GM12878 (cell line): ENCODE results near the gene PPP1R17. TPM values are rescaled to one million over a fixed set of nuclear protein-coding genes. Genes with fewer than 3 reads are reported as not detected.

ENCODE experiments used
- ATAC-seq: fragments of 200-7000 bp; cut with Tn5 transposase; 3 replicates; pipeline ENCODE4 v1.9.1; 2020; ENCODE audit warnings: mild to moderate bottlenecking, moderate library complexity
- BruUV-seq: library from RNA; stranded (reverse); fragments of 400-500 nt; replicated peaks from 2 replicates; lab custom pipeline; 2021; lab: Mats Ljungman, UMichigan
- CTCF ChIA-PET: fragments of 300-600 bp; sonication (Branson Sonifier 250); formaldehyde crosslinking; extraction: SDS; loops from one replicate; lab custom pipeline; 2021; ENCODE audit warnings: inconsistent platforms; lab: Yijun Ruan, JAX
- POLR2A ChIA-PET: fragments of 350-600 bp; formaldehyde crosslinking; extraction: SDS; loops from one replicate; lab custom pipeline; 2021; ENCODE audit warnings: inconsistent platforms; lab: Charles Lee
- RAD21 ChIA-PET: fragments of 300-600 bp; sonication (Branson Sonifier 250); formaldehyde crosslinking; loops from one replicate; lab custom pipeline; 2023; ENCODE audit warnings: antibody characterized with exemption; ENCODE audit not compliant: unreplicated experiment; lab: Charles Lee
- SMC1A ChIA-PET: fragments of 300-600 bp; sonication (Branson Sonifier 250); formaldehyde crosslinking; loops from one replicate; lab custom pipeline; 2023; ENCODE audit not compliant: unreplicated experiment, uncharacterized antibody; lab: Charles Lee
- DNase-seq: peaks from one replicate; pipeline ENCODE4 v3.0.0-alpha.2; 2011; ENCODE audit warnings: low read depth, low spot score
- FAIRE-seq: peaks from 3 replicates; lab custom pipeline; 2011; peaks lifted over from hg19 to GRCh38; lab: Jason Lieb, UNC
- H2AFZ ChIP-seq: 2 replicates; pipeline ENCODE4 v1.6.0; 2011; ENCODE audit warnings: low read depth, low read length, control low read depth; ENCODE audit not compliant: control insufficient read depth
- H3K27ac ChIP-seq: 2 replicates; pipeline ENCODE4 v1.5.1; 2011; ENCODE audit warnings: control low read depth; ENCODE audit not compliant: control insufficient read depth, insufficient read depth
- H3K27me3 ChIP-seq, 2 experiments: replicated peaks in 1 of 2; 2 replicates each; pipeline versions ENCODE4 v1.6.0 to v1.6.1; 2011; ENCODE audit warnings: low read length in 1 of 2; ENCODE audit not compliant: control insufficient read depth in 2 of 2, insufficient read depth in 2 of 2
- H3K36me3 ChIP-seq, 2 experiments: 2 replicates each; pipeline ENCODE4 v1.5.1; 2011; ENCODE audit warnings: low read length in 1 of 2; ENCODE audit not compliant: control insufficient read depth in 2 of 2, insufficient read depth in 2 of 2
- H3K4me1 ChIP-seq: 2 replicates; pipeline ENCODE4 v1.6.1; 2011; ENCODE audit warnings: mild to moderate bottlenecking, low read length, moderate library complexity, mixed read lengths; ENCODE audit not compliant: control insufficient read depth, insufficient read depth
- H3K4me2 ChIP-seq: 2 replicates; pipeline ENCODE4 v1.6.0; 2011; ENCODE audit warnings: control low read depth; ENCODE audit not compliant: control insufficient read depth, insufficient read depth
- H3K4me3 ChIP-seq: fragments of 200-600 bp; sonication (generic); 2 replicates; pipeline ENCODE4 v1.5.1; 2016
- H3K79me2 ChIP-seq: 2 replicates; pipeline ENCODE4 v1.6.0; 2011; ENCODE audit warnings: low read length; ENCODE audit not compliant: control insufficient read depth, insufficient read depth
- H3K9ac ChIP-seq: 2 replicates; pipeline ENCODE4 v1.8.0; 2011; ENCODE audit warnings: low read length, control low read depth, mixed read lengths; ENCODE audit not compliant: control insufficient read depth, insufficient read depth
- H3K9me3 ChIP-seq: replicated peaks from 3 replicates; pipeline ENCODE4 v1.5.1; 2011; ENCODE audit warnings: mild to moderate bottlenecking, low read length; ENCODE audit not compliant: control insufficient read depth, insufficient read depth
- H4K20me1 ChIP-seq: 2 replicates; pipeline ENCODE4 v1.6.0; 2011; ENCODE audit not compliant: control insufficient read depth, insufficient read depth
- CEBPZ ChIP-seq: fragments of 150-350 bp; IDR thresholded peaks from 2 replicates; pipeline ENCODE4 v1.6.1; 2016; ENCODE audit warnings: low read depth, low read length
- RAD51 ChIP-seq: fragments of 450-650 bp; IDR thresholded peaks from 2 replicates; pipeline ENCODE4 v1.6.1; 2016; ENCODE audit warnings: moderate library complexity, mild to moderate bottlenecking, inconsistent platforms
- SPI1 ChIP-seq: IDR thresholded peaks from 2 replicates; pipeline ENCODE4 v1.6.1; 2011; ENCODE audit warnings: low read depth, mild to moderate bottlenecking, low read length, moderate library complexity, borderline replicate concordance; ENCODE audit not compliant: insufficient read depth
- TARDBP ChIP-seq: IDR thresholded peaks from 2 replicates; pipeline ENCODE4 v1.6.1; 2016; ENCODE audit warnings: borderline replicate concordance
- WGBS: methylation state at CpG from one replicate; pipeline ENCODE4 v1.1.6; 2016; ENCODE audit warnings: low lambda C conversion rate; ENCODE audit not compliant: insufficient replicate concordance, insufficient coverage; ENCODE audit errors: missing lambda C conversion rate; 5-methylcytosine and 5-hydroxymethylcytosine counted together
- in situ Hi-C: fragments of 300-500 bp; cut with MboI; formaldehyde crosslinking; loops from 9 replicates; pipeline ENCODE4 v1.14.3; 2018; ENCODE audit warnings: mixed read lengths
- intact Hi-C: fragments of 100-400 bp; cut with micrococcal nuclease; formaldehyde crosslinking; loops from one replicate; pipeline ENCODE4 v1.14.2; 2022; ENCODE audit not compliant: unreplicated experiment
- polyA plus RNA-seq, 11 experiments: library from polyadenylated mRNA; depleted of rRNA in 4 of 11; unstranded in 6 of 11; stranded (reverse) in 5 of 11; fragments of >200 nt; fragmentation: Nextera tagmentation in 4 of 11; fragmentation: Illumina TruSeq in 1 of 11; extraction: Ambion mirVana in 4 of 11; extraction: Trizol in 1 of 11; gene quantifications; 1 replicate in 1 of 11; 2 replicates in 10 of 11; pipeline versions ENCODE4 v1.2.1 to v1.2.3, GENCODE V29; 2011 to 2016; ENCODE audit warnings: inconsistent platforms in 2 of 11, missing spikeins in 2 of 11, low read depth in 1 of 11
- total RNA-seq, 4 experiments: library from RNA; depleted of rRNA in 3 of 4; stranded (reverse); fragments of >200 nt in 3 of 4; fragmentation: Illumina TruSeq in 1 of 4; extraction: Trizol in 1 of 4; gene quantifications; 2 replicates each; pipeline versions ENCODE4 v1.2.1 to v1.2.3, GENCODE V29; 2013 to 2021
- TF ChIP-seq, protein P1 (sequence below): IDR thresholded peaks from 2 replicates; pipeline ENCODE4 v1.6.1; 2011; ENCODE audit warnings: low read depth, mild to moderate bottlenecking, low read length, moderate library complexity, borderline replicate concordance; ENCODE audit errors: extremely low read depth
- TF ChIP-seq, protein P2 (sequence below), 3 experiments: IDR thresholded peaks in 2 of 3; conservative IDR thresholded peaks in 1 of 3; 2 replicates each; pipeline ENCODE4 v1.5.1; 2011; ENCODE audit warnings: low read depth in 3 of 3, low read length in 3 of 3, mild to moderate bottlenecking in 3 of 3, control low read depth in 2 of 3, moderate library complexity in 2 of 3, inconsistent platforms in 1 of 3, mixed read lengths in 1 of 3; ENCODE audit not compliant: control insufficient read depth in 2 of 3, insufficient read depth in 1 of 3; ENCODE audit errors: extremely low read depth in 1 of 3
- TF ChIP-seq, protein P3 (sequence below): IDR thresholded peaks from 2 replicates; pipeline ENCODE4 v1.6.1; 2012; ENCODE audit warnings: improper control_type of control experiment, low read depth, low read length; ENCODE audit not compliant: insufficient replicate concordance

The PPP1R17 gene
- total and polyA plus RNA-seq, 10 of the 15 experiments (the other 5 are each of a cell fraction or from before 2014, with no cell fraction given): 0.05 to 0.28 (median 0.19) TPM; not detected in 7

GRCh38 chr7:31699050-31699449, 12.0 kb downstream of the PPP1R17 start:
- Histone ChIP-seq H3K9ac (no peak overlapping the region), H4K20me1 (no peaks in the 10 kb centered on the region), H3K27ac (no peak overlapping the region), H3K36me3 (no peaks in the 10 kb centered on the region), H2AFZ (no peak overlapping the region), H3K4me2 (no peak overlapping the region), H3K27me3 (no peaks in the 10 kb centered on the region; a peak in 2 of 4 replicates), H3K4me1 (no peaks in the 10 kb centered on the region), H3K9me3 (no peaks in the 10 kb centered on the region), H3K79me2 (no peaks in the 10 kb centered on the region), H3K4me3 (no peak overlapping the region)
- intact Hi-C loops (no loop called here), in situ Hi-C loops (no loop called here)
- DNase-seq (no peak), FAIRE-seq (no peak), ATAC-seq (peak; percentile 55)
- no TSS peak for BruUV-seq
- CTCF ChIA-PET: interaction anchor here (1.4 kb wide), 1 partner anchor 36 kb away, joined by 5 read pairs; no protein-coding TSS in a partner anchor
- WGBS: 31% methylated on average over 2 of the region's 2 CpGs
- SMC1A ChIA-PET: interaction anchor here (3.0 to 4.6 kb wide), 2 partner anchors 8 to 10 kb away, joined by 18 to 80 read pairs; no protein-coding TSS in a partner anchor
- RAD21 ChIA-PET: interaction anchor here (0.9 kb wide), 1 partner anchor 10 kb away, joined by 3 read pairs; no protein-coding TSS in a partner anchor
- POLR2A ChIA-PET: no interaction called here
- TF ChIP-seq, protein P1, sequence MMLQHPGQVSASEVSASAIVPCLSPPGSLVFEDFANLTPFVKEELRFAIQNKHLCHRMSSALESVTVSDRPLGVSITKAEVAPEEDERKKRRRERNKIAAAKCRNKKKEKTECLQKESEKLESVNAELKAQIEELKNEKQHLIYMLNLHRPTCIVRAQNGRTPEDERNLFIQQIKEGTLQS: no peak
- TF ChIP-seq SPI1 (peak; percentile 69), TARDBP (no peak), CEBPZ (no peak), RAD51 (no peak)
- TF ChIP-seq, protein P2, sequence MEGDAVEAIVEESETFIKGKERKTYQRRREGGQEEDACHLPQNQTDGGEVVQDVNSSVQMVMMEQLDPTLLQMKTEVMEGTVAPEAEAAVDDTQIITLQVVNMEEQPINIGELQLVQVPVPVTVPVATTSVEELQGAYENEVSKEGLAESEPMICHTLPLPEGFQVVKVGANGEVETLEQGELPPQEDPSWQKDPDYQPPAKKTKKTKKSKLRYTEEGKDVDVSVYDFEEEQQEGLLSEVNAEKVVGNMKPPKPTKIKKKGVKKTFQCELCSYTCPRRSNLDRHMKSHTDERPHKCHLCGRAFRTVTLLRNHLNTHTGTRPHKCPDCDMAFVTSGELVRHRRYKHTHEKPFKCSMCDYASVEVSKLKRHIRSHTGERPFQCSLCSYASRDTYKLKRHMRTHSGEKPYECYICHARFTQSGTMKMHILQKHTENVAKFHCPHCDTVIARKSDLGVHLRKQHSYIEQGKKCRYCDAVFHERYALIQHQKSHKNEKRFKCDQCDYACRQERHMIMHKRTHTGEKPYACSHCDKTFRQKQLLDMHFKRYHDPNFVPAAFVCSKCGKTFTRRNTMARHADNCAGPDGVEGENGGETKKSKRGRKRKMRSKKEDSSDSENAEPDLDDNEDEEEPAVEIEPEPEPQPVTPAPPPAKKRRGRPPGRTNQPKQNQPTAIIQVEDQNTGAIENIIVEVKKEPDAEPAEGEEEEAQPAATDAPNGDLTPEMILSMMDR (IDR thresholded peaks at IDR 0.05 in 2 of 3, conservative IDR thresholded peaks at IDR 0.05 in 1 of 3; ENCODE audit: control insufficient read depth in 2 of 3, extremely low read depth in 1 of 3, insufficient read depth in 1 of 3, low read depth in 3 of 3, low read length in 3 of 3): no peak
- TF ChIP-seq, protein P3, sequence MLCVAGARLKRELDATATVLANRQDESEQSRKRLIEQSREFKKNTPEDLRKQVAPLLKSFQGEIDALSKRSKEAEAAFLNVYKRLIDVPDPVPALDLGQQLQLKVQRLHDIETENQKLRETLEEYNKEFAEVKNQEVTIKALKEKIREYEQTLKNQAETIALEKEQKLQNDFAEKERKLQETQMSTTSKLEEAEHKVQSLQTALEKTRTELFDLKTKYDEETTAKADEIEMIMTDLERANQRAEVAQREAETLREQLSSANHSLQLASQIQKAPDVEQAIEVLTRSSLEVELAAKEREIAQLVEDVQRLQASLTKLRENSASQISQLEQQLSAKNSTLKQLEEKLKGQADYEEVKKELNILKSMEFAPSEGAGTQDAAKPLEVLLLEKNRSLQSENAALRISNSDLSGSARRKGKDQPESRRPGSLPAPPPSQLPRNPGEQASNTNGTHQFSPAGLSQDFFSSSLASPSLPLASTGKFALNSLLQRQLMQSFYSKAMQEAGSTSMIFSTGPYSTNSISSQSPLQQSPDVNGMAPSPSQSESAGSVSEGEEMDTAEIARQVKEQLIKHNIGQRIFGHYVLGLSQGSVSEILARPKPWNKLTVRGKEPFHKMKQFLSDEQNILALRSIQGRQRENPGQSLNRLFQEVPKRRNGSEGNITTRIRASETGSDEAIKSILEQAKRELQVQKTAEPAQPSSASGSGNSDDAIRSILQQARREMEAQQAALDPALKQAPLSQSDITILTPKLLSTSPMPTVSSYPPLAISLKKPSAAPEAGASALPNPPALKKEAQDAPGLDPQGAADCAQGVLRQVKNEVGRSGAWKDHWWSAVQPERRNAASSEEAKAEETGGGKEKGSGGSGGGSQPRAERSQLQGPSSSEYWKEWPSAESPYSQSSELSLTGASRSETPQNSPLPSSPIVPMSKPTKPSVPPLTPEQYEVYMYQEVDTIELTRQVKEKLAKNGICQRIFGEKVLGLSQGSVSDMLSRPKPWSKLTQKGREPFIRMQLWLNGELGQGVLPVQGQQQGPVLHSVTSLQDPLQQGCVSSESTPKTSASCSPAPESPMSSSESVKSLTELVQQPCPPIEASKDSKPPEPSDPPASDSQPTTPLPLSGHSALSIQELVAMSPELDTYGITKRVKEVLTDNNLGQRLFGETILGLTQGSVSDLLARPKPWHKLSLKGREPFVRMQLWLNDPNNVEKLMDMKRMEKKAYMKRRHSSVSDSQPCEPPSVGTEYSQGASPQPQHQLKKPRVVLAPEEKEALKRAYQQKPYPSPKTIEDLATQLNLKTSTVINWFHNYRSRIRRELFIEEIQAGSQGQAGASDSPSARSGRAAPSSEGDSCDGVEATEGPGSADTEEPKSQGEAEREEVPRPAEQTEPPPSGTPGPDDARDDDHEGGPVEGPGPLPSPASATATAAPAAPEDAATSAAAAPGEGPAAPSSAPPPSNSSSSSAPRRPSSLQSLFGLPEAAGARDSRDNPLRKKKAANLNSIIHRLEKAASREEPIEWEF: no peak
